Fibroblast of peridontal ligament (primary cell): ENCODE measurements around the gene MRPS23.

ENCODE experiments used
- DNase-seq: peaks from one replicate; pipeline ENCODE4 v3.0.0-alpha.2; 2010; ENCODE audit errors: extremely low read depth

The MRPS23 gene

GRCh38 chr17:57794841-57795240, 55.0 kb downstream of the MRPS23 start:
- DNase-seq = no peak

GRCh38 chr17:57788725-57789124, 61.1 kb downstream of the MRPS23 start:
- DNase-seq = no peak

GRCh38 chr17:57785022-57785421, 64.8 kb downstream of the MRPS23 start:
- DNase-seq = no peak
